Hepatocyte (in vitro differentiated cells): ENCODE measurements around the gene PRKG1.

Experiments used
- EZH2 ChIP-seq: fragments of 200-600 bp; sonication (generic); IDR thresholded peaks from 2 replicates; pipeline ENCODE4 v1.6.1; 2016; ENCODE audit warnings: antibody characterized with exemption, mild to moderate bottlenecking, borderline replicate concordance
- EZH2phosphoT487 ChIP-seq: fragments of 200-600 bp; sonication (generic); IDR thresholded peaks from one replicate; pipeline ENCODE4 v1.6.1; 2018; ENCODE audit warnings: antibody characterized with exemption, mild to moderate bottlenecking, low read depth, moderate library complexity; ENCODE audit not compliant: unreplicated experiment, severe bottlenecking
- TF ChIP-seq, protein P1 (sequence below): fragments of 200-600 bp; sonication (generic); IDR thresholded peaks from 2 replicates; pipeline ENCODE4 v1.5.1; 2016; ENCODE audit warnings: antibody characterized with exemption, mild to moderate bottlenecking; ENCODE audit not compliant: poor library complexity

DNA sequence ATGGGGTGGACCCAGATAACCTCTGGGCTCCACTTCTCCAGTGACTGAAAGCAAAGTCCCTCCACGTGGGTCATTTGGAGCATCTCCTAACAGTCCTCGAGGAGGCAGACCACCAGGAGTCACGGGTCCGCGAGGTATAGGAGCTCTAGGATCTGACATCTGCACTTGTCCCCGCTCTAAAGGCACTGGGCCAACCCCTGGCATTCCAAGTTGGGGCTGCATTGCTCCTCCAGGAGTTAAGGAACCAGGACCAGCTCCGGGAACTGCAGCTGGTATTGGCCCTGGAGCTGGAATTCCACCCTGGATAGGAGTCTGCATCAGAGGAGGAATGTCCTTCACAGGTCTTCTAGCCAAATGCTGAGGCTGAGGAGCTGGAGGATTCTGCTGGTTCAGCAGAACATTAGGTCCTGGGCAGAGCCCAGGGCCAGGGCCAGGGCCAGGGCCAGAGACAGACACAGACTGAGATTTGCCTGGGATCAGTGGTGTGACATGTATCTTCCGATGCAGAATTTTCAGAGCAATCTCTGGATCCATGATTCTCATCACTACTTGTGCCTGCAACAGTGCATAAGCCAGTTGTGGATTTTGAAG, 624.3 kb downstream of the PRKG1 start:
- TF ChIP-seq EZH2 (no peak), EZH2phosphoT487 (no peak)
- TF ChIP-seq, protein P1, sequence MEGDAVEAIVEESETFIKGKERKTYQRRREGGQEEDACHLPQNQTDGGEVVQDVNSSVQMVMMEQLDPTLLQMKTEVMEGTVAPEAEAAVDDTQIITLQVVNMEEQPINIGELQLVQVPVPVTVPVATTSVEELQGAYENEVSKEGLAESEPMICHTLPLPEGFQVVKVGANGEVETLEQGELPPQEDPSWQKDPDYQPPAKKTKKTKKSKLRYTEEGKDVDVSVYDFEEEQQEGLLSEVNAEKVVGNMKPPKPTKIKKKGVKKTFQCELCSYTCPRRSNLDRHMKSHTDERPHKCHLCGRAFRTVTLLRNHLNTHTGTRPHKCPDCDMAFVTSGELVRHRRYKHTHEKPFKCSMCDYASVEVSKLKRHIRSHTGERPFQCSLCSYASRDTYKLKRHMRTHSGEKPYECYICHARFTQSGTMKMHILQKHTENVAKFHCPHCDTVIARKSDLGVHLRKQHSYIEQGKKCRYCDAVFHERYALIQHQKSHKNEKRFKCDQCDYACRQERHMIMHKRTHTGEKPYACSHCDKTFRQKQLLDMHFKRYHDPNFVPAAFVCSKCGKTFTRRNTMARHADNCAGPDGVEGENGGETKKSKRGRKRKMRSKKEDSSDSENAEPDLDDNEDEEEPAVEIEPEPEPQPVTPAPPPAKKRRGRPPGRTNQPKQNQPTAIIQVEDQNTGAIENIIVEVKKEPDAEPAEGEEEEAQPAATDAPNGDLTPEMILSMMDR, result no peak
